HCT116 (cell line): ENCODE data around the gene ADH6.

ENCODE experiments used
- CTCF ChIP-seq, 3 experiments: fragments of 200-600 bp in 1 of 3; sonication (generic) in 1 of 3; IDR thresholded peaks in 2 of 3; conservative IDR thresholded peaks in 1 of 3; 2 replicates each; pipeline ENCODE4 v1.5.1; 2012 to 2017; ENCODE audit warnings: low read depth in 2 of 3, low read length in 2 of 3, antibody characterized with exemption in 1 of 3, borderline replicate concordance in 1 of 3, control low read depth in 1 of 3, mild to moderate bottlenecking in 1 of 3, mixed read lengths in 1 of 3, mixed run types in 1 of 3, moderate library complexity in 1 of 3; ENCODE audit not compliant: insufficient read depth in 1 of 3
- POLR2A ChIP-seq: IDR thresholded peaks from 2 replicates; pipeline ENCODE4 v1.7.0; 2011; ENCODE audit warnings: borderline replicate concordance; ENCODE audit not compliant: insufficient read depth, insufficient read length; ENCODE audit errors: extremely low read depth
- POLR2AphosphoS5 ChIP-seq: IDR thresholded peaks from 2 replicates; pipeline ENCODE4 v1.6.1; 2011; ENCODE audit warnings: mild to moderate bottlenecking, low read depth, low read length, moderate library complexity
- REST ChIP-seq: IDR thresholded peaks from 2 replicates; pipeline ENCODE4 v1.6.1; 2012; ENCODE audit warnings: low read depth

- TF ChIP-seq CTCF (IDR thresholded peaks at IDR 0.05 in 2 of 3, conservative IDR thresholded peaks at IDR 0.05 in 1 of 3; ENCODE audit: borderline replicate concordance in 1 of 3, insufficient read depth in 1 of 3, low read depth in 2 of 3, low read length in 2 of 3), result no peak
- TF ChIP-seq POLR2A, result no peak
- TF ChIP-seq POLR2AphosphoS5, result no peak
- no peak for TF ChIP-seq REST
Observed at GRCh38 chr4:99252746-99253145, 33.7 kb upstream of the ADH6 start.
